ENCODE results near the gene DDX49.

DNA sequence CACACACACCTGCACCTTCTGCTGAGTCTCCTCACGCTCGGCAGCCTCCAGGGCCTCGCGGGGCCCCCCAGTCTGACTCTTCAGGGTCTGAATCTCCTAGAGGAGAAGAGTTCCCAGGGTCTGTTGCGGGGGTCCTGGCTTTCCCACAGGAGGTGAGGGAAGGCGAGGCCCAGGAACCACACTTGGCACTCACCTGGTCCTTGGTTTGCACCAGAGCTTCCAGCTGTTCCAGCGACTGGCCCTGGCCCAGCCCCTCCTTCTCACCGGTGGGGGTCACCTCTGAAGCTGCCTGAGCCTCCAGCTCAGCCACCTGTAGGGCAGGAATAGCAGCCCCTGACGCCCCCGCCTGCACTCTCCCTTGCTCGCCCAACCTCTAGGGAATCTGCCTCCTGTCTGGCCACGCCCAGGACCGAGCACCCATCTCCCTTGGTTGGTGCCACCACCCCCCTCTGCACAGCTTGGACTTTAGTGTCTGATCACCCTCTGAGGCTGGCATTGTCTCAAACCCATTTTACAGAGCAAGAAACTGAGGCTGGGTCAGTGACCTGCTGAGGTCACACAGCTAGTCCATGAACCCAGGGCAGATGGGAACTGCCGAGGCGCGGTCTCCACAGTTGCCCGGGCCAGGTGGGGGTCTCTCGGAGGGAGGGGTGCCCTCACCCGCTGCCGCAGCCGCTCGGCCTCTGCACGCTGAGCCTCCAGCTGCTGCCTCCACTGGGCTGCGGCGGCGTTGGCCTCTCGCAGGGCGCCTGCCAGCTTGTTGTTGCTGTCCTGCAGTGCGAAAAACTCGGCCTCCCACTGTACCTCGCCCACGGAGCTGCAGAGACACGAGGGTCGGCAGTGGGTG is 12.0 kb downstream of the DDX49 start:
- no peak for TF ChIP-seq CTCF (IDR thresholded peaks at IDR 0.05)
- no peak for TF ChIP-seq POLR2A (IDR thresholded peaks at IDR 0.05)
